AG04449 (cell line): Measurements from ENCODE around the gene KRT25.

Experiments
- CTCF ChIA-PET: fragments of 350-600 bp; formaldehyde crosslinking; extraction: SDS; loops from one replicate; lab custom pipeline; 2021; ENCODE audit warnings: antibody characterized with exemption; lab: Yijun Ruan, JAX
- POLR2A ChIA-PET: fragments of 400-600, 350-600 bp; formaldehyde crosslinking; extraction: SDS; loops from one replicate; lab custom pipeline; 2020; ENCODE audit warnings: antibody characterized with exemption, inconsistent platforms; lab: Yijun Ruan, JAX
- DNase-seq: peaks from one replicate; pipeline ENCODE4 v3.0.0-alpha.2; 2010; ENCODE audit warnings: low read depth, low spot score
- H3K4me3 ChIP-seq: 2 replicates; pipeline ENCODE4 v1.5.1; 2011; ENCODE audit warnings: low read depth, mild to moderate bottlenecking, control low read depth, low read length
- CTCF ChIP-seq: IDR thresholded peaks from one replicate; pipeline ENCODE4 v1.5.1; 2011; ENCODE audit warnings: mild to moderate bottlenecking, moderate library complexity, low read length, control low read depth, inconsistent platforms; ENCODE audit not compliant: insufficient read depth; ENCODE audit errors: missing control alignments

The KRT25 gene

GRCh38 chr17:40782450-40782849 lies 27.3 kb upstream of the KRT25 start, which contains the start of gene KRT27:
TSS of gene KRT27 (minus strand) at chr17:40782550. CDS start at chr17:40782493, 57 bp downstream.
- ChIA-PET CTCF (interaction anchor here (1.1 kb wide), 1 partner anchor 884 kb away, joined by 3 read pairs; no protein-coding TSS in a partner anchor), POLR2A (no interaction called here)
- DNase-seq, result no peak
- no peak within 1 kb of the TSS for H3K4me3 ChIP-seq
- no peak for TF ChIP-seq CTCF

GRCh38 chr17:40779181-40779909 lies 24.2 kb upstream of the KRT25 start:
- no peak for TF ChIP-seq CTCF
- H3K4me3 ChIP-seq, result peak overlapping the region; percentile 38
- POLR2A ChIA-PET, result no interaction called here
- no peak for DNase-seq
- CTCF ChIA-PET, result interaction anchor here (0.6 to 1.6 kb wide), 5 partner anchors 9 to 888 kb away, joined by 3 to 6 read pairs (median 3); no protein-coding TSS in a partner anchor

GRCh38 chr17:40778461-40778860 lies 23.3 kb upstream of the KRT25 start:
- no peak for TF ChIP-seq CTCF
- H3K4me3 ChIP-seq, result no peak overlapping the region
- ChIA-PET POLR2A (no interaction called here), CTCF (interaction anchor here (0.6 to 0.9 kb wide), 2 partner anchors 97 to 889 kb away, joined by 3 read pairs; no protein-coding TSS in a partner anchor)
- no peak for DNase-seq

GRCh38 chr17:40777971-40778370 lies 22.8 kb upstream of the KRT25 start:
- H3K4me3 ChIP-seq, result no peak overlapping the region
- ChIA-PET POLR2A (no interaction called here), CTCF (no interaction called here)
- no peak for DNase-seq
- TF ChIP-seq CTCF, result no peak

- H3K4me3 ChIP-seq, result no peak overlapping the region
- ChIA-PET CTCF (interaction anchor here (2.1 kb wide), 1 partner anchor 158 kb away, joined by 9 read pairs; no protein-coding TSS in a partner anchor), POLR2A (no interaction called here)
- no peak for DNase-seq
- TF ChIP-seq CTCF, result no peak
These were observed 22.3 kb upstream of the KRT25 start for GRCh38 chr17:40777459-40777858.

GRCh38 chr17:40775945-40776344 lies 20.8 kb upstream of the KRT25 start:
- H3K4me3 ChIP-seq, result no peak overlapping the region
- ChIA-PET POLR2A (no interaction called here), CTCF (interaction anchor here (1.5 to 2.1 kb wide), 2 partner anchors 16 to 157 kb away, joined by 6 to 9 read pairs; no protein-coding TSS in a partner anchor)
- no peak for DNase-seq
- no peak for TF ChIP-seq CTCF
